ENCODE data around the gene ZSWIM7.

ZSWIM7 gene

GRCh38 chr17:15999141-15999973 lies at the start of gene ZSWIM7, which contains the start of gene TTC19:
ZSWIM7 (minus strand) TSS chr17:15999704; CDS start chr17:15999594, 110 bp downstream.
TTC19 (plus strand) TSS chr17:15999824; CDS start chr17:15999849, 25 bp downstream.
- TF ChIP-seq ZBTB7A (IDR thresholded peaks at IDR 0.05; ENCODE audit: low read depth), result 0 out of 2 replicates have a peak, but pooled peaks have one; percentile 46
- TF ChIP-seq EGR1 (IDR thresholded peaks at IDR 0.05), result no peak
- TF ChIP-seq FOXM1 (IDR thresholded peaks at IDR 0.05; ENCODE audit: borderline replicate concordance, low read depth), result peak; percentile 53; the same call in 1 of the 2 replicates
- TF ChIP-seq TEAD4 (IDR thresholded peaks at IDR 0.05), result peak; percentile 55
- no peak; the same call in 1 of the 2 replicates for TF ChIP-seq TCF12 (IDR thresholded peaks at IDR 0.05; ENCODE audit: low read depth)
- TF ChIP-seq CREB1 (IDR thresholded peaks at IDR 0.05; ENCODE audit: low read depth), result peak; percentile 98
- TF ChIP-seq USF1 (IDR thresholded peaks at IDR 0.05), result peak; percentile 54; the same call in 1 of the 2 replicates
- peak; percentile 93 for TF ChIP-seq TAF1 (IDR thresholded peaks at IDR 0.05; ENCODE audit: low read depth)
- TF ChIP-seq NFIC (IDR thresholded peaks at IDR 0.05), result no peak
- peak; percentile 55; the same call in 1 of the 2 replicates for TF ChIP-seq EP300 (IDR thresholded peaks at IDR 0.05; ENCODE audit: borderline replicate concordance)
- peak; percentile 89 for TF ChIP-seq YY1 (IDR thresholded peaks at IDR 0.05; ENCODE audit: low read depth)
- peak; percentile 93 for TF ChIP-seq MAX (IDR thresholded peaks at IDR 0.05)

- TF ChIP-seq CREB1 (IDR thresholded peaks at IDR 0.05; ENCODE audit: low read depth) (no peak), TAF1 (IDR thresholded peaks at IDR 0.05; ENCODE audit: low read depth) (no peak), CEBPB (IDR thresholded peaks at IDR 0.05) (no peak), YY1 (IDR thresholded peaks at IDR 0.05; ENCODE audit: low read depth) (no peak)
Measured at GRCh38 chr17:16048811-16049449, 49.4 kb upstream of the ZSWIM7 start.

- TF ChIP-seq CEBPB (IDR thresholded peaks at IDR 0.05) (no peak), RAD21 (IDR thresholded peaks at IDR 0.05; ENCODE audit: low read depth) (no peak), REST (IDR thresholded peaks at IDR 0.05; ENCODE audit: low read depth) (no peak), TEAD4 (IDR thresholded peaks at IDR 0.05) (no peak), NFIC (IDR thresholded peaks at IDR 0.05) (no peak), USF1 (IDR thresholded peaks at IDR 0.05) (no peak), MAX (IDR thresholded peaks at IDR 0.05) (no peak), EGR1 (IDR thresholded peaks at IDR 0.05) (no peak), YY1 (IDR thresholded peaks at IDR 0.05; ENCODE audit: low read depth) (no peak), ZBTB7A (IDR thresholded peaks at IDR 0.05; ENCODE audit: low read depth) (no peak), EP300 (IDR thresholded peaks at IDR 0.05; ENCODE audit: borderline replicate concordance) (no peak), FOXM1 (IDR thresholded peaks at IDR 0.05; ENCODE audit: borderline replicate concordance, low read depth) (no peak), TCF12 (IDR thresholded peaks at IDR 0.05; ENCODE audit: low read depth) (no peak), CREB1 (IDR thresholded peaks at IDR 0.05; ENCODE audit: low read depth) (no peak), TAF1 (IDR thresholded peaks at IDR 0.05; ENCODE audit: low read depth) (no peak)
Measured at GRCh38 chr17:16046966-16047365, 47.5 kb upstream of the ZSWIM7 start.

- no peak for TF ChIP-seq FOXM1 (IDR thresholded peaks at IDR 0.05; ENCODE audit: borderline replicate concordance, low read depth)
- TF ChIP-seq MAX (IDR thresholded peaks at IDR 0.05), result no peak
- no peak for TF ChIP-seq CEBPB (IDR thresholded peaks at IDR 0.05)
- TF ChIP-seq TCF12 (IDR thresholded peaks at IDR 0.05; ENCODE audit: low read depth), result no peak
Measured at GRCh38 chr17:16044487-16044886, 45.0 kb upstream of the ZSWIM7 start.

GRCh38 chr17:16040710-16041251 lies 41.3 kb upstream of the ZSWIM7 start:
- no peak for TF ChIP-seq YY1 (IDR thresholded peaks at IDR 0.05; ENCODE audit: low read depth)
- TF ChIP-seq RAD21 (IDR thresholded peaks at IDR 0.05; ENCODE audit: low read depth), result no peak
- TF ChIP-seq TCF12 (IDR thresholded peaks at IDR 0.05; ENCODE audit: low read depth), result no peak
- no peak for TF ChIP-seq EP300 (IDR thresholded peaks at IDR 0.05; ENCODE audit: borderline replicate concordance)
- no peak for TF ChIP-seq REST (IDR thresholded peaks at IDR 0.05; ENCODE audit: low read depth)
- no peak for TF ChIP-seq CEBPB (IDR thresholded peaks at IDR 0.05)
- no peak for TF ChIP-seq USF1 (IDR thresholded peaks at IDR 0.05)
- TF ChIP-seq MAX (IDR thresholded peaks at IDR 0.05), result no peak
- no peak for TF ChIP-seq CREB1 (IDR thresholded peaks at IDR 0.05; ENCODE audit: low read depth)
- TF ChIP-seq ZBTB7A (IDR thresholded peaks at IDR 0.05; ENCODE audit: low read depth), result no peak
- TF ChIP-seq TAF1 (IDR thresholded peaks at IDR 0.05; ENCODE audit: low read depth), result no peak
- TF ChIP-seq FOXM1 (IDR thresholded peaks at IDR 0.05; ENCODE audit: borderline replicate concordance, low read depth), result no peak
- TF ChIP-seq NFIC (IDR thresholded peaks at IDR 0.05), result no peak
- TF ChIP-seq TEAD4 (IDR thresholded peaks at IDR 0.05), result no peak
- TF ChIP-seq EGR1 (IDR thresholded peaks at IDR 0.05), result no peak

Data from Ishikawa (cell line).